Panc1 (cell line): Measurements from ENCODE around the gene EHD4.

ENCODE experiments used
- CTCF ChIP-seq: fragments of 450-650 bp; IDR thresholded peaks from 2 replicates; pipeline ENCODE4 v1.5.1; 2017; ENCODE audit warnings: mild to moderate bottlenecking
- POLR2AphosphoS5 ChIP-seq: IDR thresholded peaks from 2 replicates; pipeline ENCODE4 v1.6.1; 2012; ENCODE audit warnings: mild to moderate bottlenecking, low read depth, low read length, moderate library complexity
- REST ChIP-seq, 2 experiments: IDR thresholded peaks; 2 replicates each; pipeline ENCODE4 v1.6.1; 2011 to 2012; ENCODE audit warnings: low read depth in 2 of 2, control low read depth in 1 of 2, low read length in 1 of 2, mild to moderate bottlenecking in 1 of 2, moderate library complexity in 1 of 2; ENCODE audit not compliant: insufficient read depth in 1 of 2
- TCF7L2 ChIP-seq: IDR thresholded peaks from 2 replicates; pipeline ENCODE4 v1.6.1; 2011; ENCODE audit warnings: mild to moderate bottlenecking, low read depth, low read length, inconsistent platforms

- no peak for TF ChIP-seq CTCF
- no peak for TF ChIP-seq POLR2AphosphoS5
- no peak for TF ChIP-seq TCF7L2
- TF ChIP-seq REST (IDR thresholded peaks at IDR 0.05; ENCODE audit: insufficient read depth in 1 of 2, low read depth in 2 of 2, low read length in 1 of 2), result no peak
Observed at GRCh38 chr15:42016971-42017370, 44.6 kb upstream of the EHD4 start.
